K562 (cell line): ENCODE measurements around the gene SIRPD. TPM values are rescaled to one million over a fixed set of nuclear protein-coding genes. Genes with fewer than 3 reads are reported as not detected.

Source experiments
- ATAC-seq: fragments of 200-7000 bp; cut with Tn5 transposase; 3 replicates; pipeline ENCODE4 v1.9.1; 2020; ENCODE audit warnings: moderate library complexity
- BruUV-seq: library from RNA; stranded (reverse); fragments of 400-500 nt; replicated peaks from 2 replicates; lab custom pipeline; 2021; lab: Mats Ljungman, UMichigan
- CTCF ChIA-PET: fragments of 300-600 bp; formaldehyde crosslinking; extraction: SDS; loops from one replicate; lab custom pipeline; 2021; ENCODE audit warnings: low intra/inter-chr PET ratio; lab: Yijun Ruan, JAX
- POLR2A ChIA-PET: fragments of 300-600, 350-650 bp; sonication (Branson Sonifier 250); formaldehyde crosslinking; extraction: SDS; loops from one replicate; lab custom pipeline; 2021; ENCODE audit warnings: antibody characterized with exemption, inconsistent platforms; lab: Yijun Ruan, JAX
- DNase-seq, 4 experiments: peaks; one replicate each; pipeline versions ENCODE4 v3.0.0 to v3.0.0-alpha.2; 2011 to 2018; ENCODE audit warnings: low spot score in 3 of 4, mixed read lengths in 3 of 4; ENCODE audit errors: extremely low read depth in 1 of 4
- FAIRE-seq: peaks from 2 replicates; lab custom pipeline; 2011; peaks lifted over from hg19 to GRCh38; lab: Jason Lieb, UNC
- H2AFZ ChIP-seq: 2 replicates; pipeline ENCODE4 v1.6.0; 2011; ENCODE audit warnings: low read depth, low read length, control low read depth, inconsistent platforms
- H3K27ac ChIP-seq: fragments of 200-600 bp; 3 replicates; pipeline ENCODE4 v1.8.0; 2011; ENCODE audit warnings: low read depth, mild to moderate bottlenecking, control low read depth, inconsistent platforms, low read length, moderate library complexity, mixed read lengths; ENCODE audit errors: extremely low read depth
- H3K27me3 ChIP-seq, 2 experiments: fragments of 300-600 bp in 1 of 2; 2 replicates in 1 of 2; 3 replicates in 1 of 2; pipeline versions ENCODE4 v1.6.0 to v1.8.0; 2011; ENCODE audit warnings: inconsistent platforms in 2 of 2, low read length in 2 of 2, mild to moderate bottlenecking in 1 of 2, mixed read lengths in 1 of 2, moderate library complexity in 1 of 2; ENCODE audit not compliant: control insufficient read depth in 2 of 2, insufficient read depth in 2 of 2
- H3K36me3 ChIP-seq: fragments of 300-600 bp; 3 replicates; pipeline ENCODE4 v1.8.0; 2011; ENCODE audit warnings: mild to moderate bottlenecking, low read length, inconsistent platforms; ENCODE audit not compliant: control insufficient read depth, insufficient read depth
- H3K4me1 ChIP-seq, 2 experiments: fragments of 200-600 bp in 1 of 2; replicated peaks in 1 of 2; 2 replicates in 1 of 2; 3 replicates in 1 of 2; pipeline versions ENCODE4 v1.5.1 to v1.8.0; 2011; ENCODE audit warnings: inconsistent platforms in 2 of 2, low read length in 2 of 2, mild to moderate bottlenecking in 1 of 2, mixed read lengths in 1 of 2, moderate library complexity in 1 of 2; ENCODE audit not compliant: control insufficient read depth in 2 of 2, insufficient read depth in 2 of 2
- H3K4me2 ChIP-seq: 2 replicates; pipeline ENCODE4 v1.6.1; 2011; ENCODE audit warnings: low read length, control low read depth, inconsistent platforms, mixed read lengths; ENCODE audit not compliant: insufficient read depth
- H3K4me3 ChIP-seq: fragments of 200-600 bp; sonication (generic), shearing (Covaris generic); 2 replicates; pipeline ENCODE4 v1.5.1; 2016; ENCODE audit warnings: control low read depth, inconsistent platforms
- H3K79me2 ChIP-seq: fragments of 200-600 bp; 3 replicates; pipeline ENCODE4 v1.8.0; 2011; ENCODE audit warnings: low read length, inconsistent platforms; ENCODE audit not compliant: control insufficient read depth, insufficient read depth
- H3K9ac ChIP-seq, 2 experiments: 2 replicates each; pipeline versions ENCODE4 v1.6.0 to v1.6.1; 2011; ENCODE audit warnings: low read depth in 2 of 2, low read length in 2 of 2, control low read depth in 1 of 2, inconsistent platforms in 1 of 2, mild to moderate bottlenecking in 1 of 2, mixed read lengths in 1 of 2; ENCODE audit not compliant: insufficient read depth in 1 of 2
- H3K9me1 ChIP-seq: one replicate; pipeline ENCODE4 v1.6.0; 2011; ENCODE audit warnings: inconsistent platforms, mild to moderate bottlenecking, low read length, moderate library complexity; ENCODE audit not compliant: control insufficient read depth, insufficient read depth
- H3K9me3 ChIP-seq: replicated peaks from 2 replicates; pipeline ENCODE4 v1.5.1; 2011; ENCODE audit warnings: low read depth, low read length, inconsistent platforms; ENCODE audit not compliant: control insufficient read depth, insufficient read depth
- H4K20me1 ChIP-seq: replicated peaks from 2 replicates; pipeline ENCODE4 v1.6.1; 2011; ENCODE audit warnings: low read length, inconsistent platforms, mixed read lengths; ENCODE audit not compliant: control insufficient read depth, insufficient read depth
- EGR1 ChIP-seq: fragments of 450-650 bp; conservative IDR thresholded peaks from 2 replicates; pipeline ENCODE4 v1.6.1; 2017; ENCODE audit warnings: mild to moderate bottlenecking
- FOS ChIP-seq: IDR thresholded peaks from 3 replicates; pipeline ENCODE4 v1.6.1; 2011; ENCODE audit not compliant: insufficient read length; ENCODE audit errors: extremely low read depth
- HDAC1 ChIP-seq, 2 experiments: fragments of 450-650 bp; IDR thresholded peaks; 2 replicates each; pipeline ENCODE4 v1.6.1; 2016 to 2017; ENCODE audit warnings: inconsistent platforms in 1 of 2, mild to moderate bottlenecking in 1 of 2, moderate library complexity in 1 of 2
- HNRNPUL1 ChIP-seq: fragments of 200-400 bp; formaldehyde crosslinking; IDR thresholded peaks from 2 replicates; pipeline ENCODE4 v1.6.1; 2017; ENCODE audit warnings: low read length
- MCM5 ChIP-seq: fragments of 450-650 bp; IDR thresholded peaks from 2 replicates; pipeline ENCODE4 v1.6.1; 2016; ENCODE audit warnings: low read depth
- TAF9B ChIP-seq: fragments of 450-650 bp; IDR thresholded peaks from 2 replicates; pipeline ENCODE4 v1.6.1; 2018; ENCODE audit warnings: mild to moderate bottlenecking; ENCODE audit not compliant: partially characterized antibody
- TRIM28 ChIP-seq: fragments of 450-650 bp; IDR thresholded peaks from 2 replicates; pipeline ENCODE4 v1.6.1; 2017
- ZNF277 ChIP-seq: fragments of 250-450 bp; sonication (Bioruptor Pico); IDR thresholded peaks from 2 replicates; pipeline ENCODE4 v1.8.0; 2022; ENCODE audit warnings: inconsistent platforms, mild to moderate bottlenecking, moderate library complexity, borderline replicate concordance
- ZNF316 ChIP-seq: fragments of 450-650 bp; IDR thresholded peaks from 2 replicates; pipeline ENCODE4 v1.6.1; 2016
- ZNF507 ChIP-seq: conservative IDR thresholded peaks from 2 replicates; pipeline ENCODE4 v1.6.1; 2017; ENCODE audit warnings: missing genetic modification characterization, missing compliant biosample characterization
- ZNF76 ChIP-seq: fragments of 250-450 bp; sonication (Bioruptor Pico); IDR thresholded peaks from 2 replicates; pipeline ENCODE4 v1.4.0; 2020; ENCODE audit warnings: mild to moderate bottlenecking, moderate library complexity, borderline replicate concordance
- in situ Hi-C: fragments of 300-500 bp; cut with MboI; formaldehyde crosslinking; loops from 4 replicates; pipeline ENCODE4 v1.15.0; 2018; ENCODE audit warnings: inconsistent platforms, mixed read lengths
- intact Hi-C: fragments of 100-400 bp; cut with micrococcal nuclease; formaldehyde crosslinking; loops from 2 replicates; pipeline ENCODE4 v1.14.2; 2022
- polyA plus RNA-seq, 8 experiments: library from polyadenylated mRNA; depleted of rRNA in 4 of 8; stranded (reverse) in 5 of 8; unstranded in 3 of 8; fragments of >200 nt; fragmentation: Nextera tagmentation in 2 of 8; fragmentation: Illumina TruSeq in 1 of 8; extraction: Ambion mirVana in 2 of 8; extraction: Trizol in 1 of 8; gene quantifications; 2 replicates each; pipeline versions ENCODE4 v1.2.1 to v1.2.3, GENCODE V29; 2011 to 2014; ENCODE audit warnings: inconsistent platforms in 1 of 8, missing spikeins in 1 of 8
- total RNA-seq, 7 experiments: library from RNA; depleted of rRNA in 6 of 7; stranded (reverse); fragments of >200 nt in 6 of 7; fragmentation: Illumina TruSeq in 2 of 7; extraction: Trizol in 2 of 7; gene quantifications; 2 replicates each; pipeline versions ENCODE4 v1.2.1 to v1.2.3, GENCODE V29; 2011 to 2021; ENCODE audit warnings: low replicate concordance in 1 of 7

The SIRPD gene
- total and polyA plus RNA-seq, 9 of the 15 experiments (the other 6 are each of a cell fraction or from before 2014, with no cell fraction given), result not detected

GRCh38 chr20:1528811-1529210 is 28.7 kb downstream of the SIRPD start (continued):
- no peak for TF ChIP-seq ZNF277 (CRISPR knock-in tag)
- no peak for TF ChIP-seq HNRNPUL1
- TF ChIP-seq MCM5, result no peak
- no peak for TF ChIP-seq TRIM28
- no peak for TF ChIP-seq TAF9B
- no peak for TF ChIP-seq HDAC1 (IDR thresholded peaks at IDR 0.05)
- TF ChIP-seq, all 486 proteins: peak for 0

- ChIA-PET CTCF (no interaction called here), POLR2A (no interaction called here)
- H3K9me1 ChIP-seq, result no peaks in the 10 kb centered on the region
- no peak for ATAC-seq
- no peaks in the 10 kb centered on the region; a peak in 1 of 5 replicates for H3K4me1 ChIP-seq
- no peak for DNase-seq
- no peak overlapping the region for H3K9ac ChIP-seq
- no TSS peak for BruUV-seq
- no peak overlapping the region for H3K27ac ChIP-seq
- H4K20me1 ChIP-seq, result no peaks in the 10 kb centered on the region
- in situ Hi-C loops, result no loop called here
- FAIRE-seq, result no peak
- intact Hi-C loops, result no loop called here
- H3K4me3 ChIP-seq, result no peak overlapping the region
- no peak overlapping the region for H3K4me2 ChIP-seq
- H3K27me3 ChIP-seq, result no peaks in the 10 kb centered on the region; a peak in 1 of 5 replicates
- no peaks in the 10 kb centered on the region for H3K79me2 ChIP-seq
- TF ChIP-seq ZNF76 (CRISPR knock-in tag) (no peak), ZNF316 (peak; percentile 68), FOS (no peak), EGR1 (no peak), ZNF507 (peak; percentile 71)
- H2AFZ ChIP-seq, result no peak overlapping the region
- no peaks in the 10 kb centered on the region for H3K9me3 ChIP-seq
- no peaks in the 10 kb centered on the region for H3K36me3 ChIP-seq
These were observed 29.6 kb downstream of the SIRPD start for GRCh38 chr20:1527923-1528322.
